Stomach (tissue), 9 donors: ENCODE measurements around the gene FAM20C. TPM values are rescaled to one million over a fixed set of nuclear protein-coding genes. Genes with fewer than 3 reads are reported as not detected.

Experiments used
- DNase-seq, 2 donors: peaks; one replicate each; pipeline versions ENCODE4 v3.0.0 to v3.0.0-alpha.2; 2013 to 2019
- H3K27ac ChIP-seq, 5 donors: fragments of 200-600 bp in 4 of 5; sonication (generic) in 4 of 5; one replicate each; pipeline ENCODE4 v1.5.1; 2013 to 2019; ENCODE audit warnings: mild to moderate bottlenecking in 1 of 5, moderate library complexity in 1 of 5
- H3K27me3 ChIP-seq, 3 donors: fragments of 200-600 bp; sonication (generic); one replicate each; pipeline ENCODE4 v1.5.1; 2017 to 2019; ENCODE audit warnings: mixed run types in 1 of 3
- H3K36me3 ChIP-seq, 4 donors: fragments of 200-600 bp; sonication (generic); 1 replicate in 3 of 4; 2 replicates in 1 of 4; pipeline ENCODE4 v1.5.1; 2016 to 2019
- H3K4me1 ChIP-seq, 4 donors: fragments of 200-600 bp; sonication (generic); one replicate each; pipeline ENCODE4 v1.5.1; 2016 to 2019
- H3K4me3 ChIP-seq, 4 donors: fragments of 200-600 bp; sonication (generic) in 3 of 4; one replicate each; pipeline ENCODE4 v1.5.1; 2016 to 2019; ENCODE audit warnings: mild to moderate bottlenecking in 1 of 4
- H3K9me3 ChIP-seq, 4 donors: fragments of 200-600 bp; sonication (generic); one replicate each; pipeline ENCODE4 v1.5.1; 2016 to 2019
- CTCF ChIP-seq, 7 experiments: fragments of 450-650 bp in 4 of 7; fragments of 200-600 bp in 3 of 7; sonication (generic) in 3 of 7; IDR thresholded peaks; one replicate each; pipeline ENCODE4 v1.5.1; 2016 to 2019; ENCODE audit warnings: antibody characterized with exemption in 7 of 7, control low read depth in 2 of 7, mild to moderate bottlenecking in 1 of 7
- EP300 ChIP-seq: sonication (generic); formaldehyde crosslinking; IDR thresholded peaks from one replicate; pipeline ENCODE4 v1.6.1; 2017; ENCODE audit warnings: antibody characterized with exemption
- POLR2A ChIP-seq, 4 donors: fragments of 450-650 bp; IDR thresholded peaks; one replicate each; pipeline ENCODE4 v1.6.1; 2016; ENCODE audit warnings: antibody characterized with exemption in 4 of 4, control low read depth in 2 of 4, mild to moderate bottlenecking in 1 of 4, moderate library complexity in 1 of 4
- POLR2AphosphoS5 ChIP-seq, 3 donors: sonication (generic); formaldehyde crosslinking; IDR thresholded peaks; one replicate each; pipeline ENCODE4 v1.6.1; 2016; ENCODE audit warnings: antibody characterized with exemption in 3 of 3
- WGBS, 5 donors: extraction: QIAGEN DNeasy Blood & Tissue Kit in 3 of 5; methylation state at CpG; one replicate each; pipeline versions ENCODE4 v1.1.5 to v1.1.7; 2013 to 2018; 5-methylcytosine and 5-hydroxymethylcytosine counted together
- intact Hi-C: fragments of 100-400 bp; cut with DNase I; formaldehyde crosslinking; loops from one replicate; pipeline ENCODE4 v1.15.1; 2023; ENCODE audit warnings: low total_unique reads
- polyA plus RNA-seq, 3 donors: library from polyadenylated mRNA; stranded (reverse); fragments of 200-250 nt; gene quantifications; one replicate each; pipeline ENCODE4 v1.2.3, GENCODE V29; 2013
- total RNA-seq, 5 donors: library from RNA; depleted of rRNA; stranded (reverse); fragments of >200 nt; gene quantifications; one replicate each; pipeline versions ENCODE4 v1.1.0 to v1.2.3, GENCODE V29; 2014 to 2016
- donor health status: healthy with polysubstance abuse.
- donor health status: Bipolar disorder and iron deficiency.
- donor health status: healthy.

Gene FAM20C
- total and polyA plus RNA-seq, 8 donors: 19.1 to 89.8 (median 34.5) TPM

- H3K27me3 ChIP-seq: peaks cover 0 to 15% (median 0%) of the 10 kb centered on the region in 3 donors
- peaks cover 9 to 24% (median 19%) of the 10 kb centered on the region in 4 donors for H3K4me1 ChIP-seq
- TF ChIP-seq POLR2AphosphoS5 (IDR thresholded peaks at IDR 0.05) (no peak), EP300 (no peak), POLR2A (IDR thresholded peaks at IDR 0.05) (no peak), CTCF (IDR thresholded peaks at IDR 0.05) (no peak)
- no peak overlapping the region for H3K27ac ChIP-seq
- WGBS, 5 donors: 81 to 90% (median 85%) methylated on average over 27 to 28 of the region's 28 CpGs
- intact Hi-C loops: no loop called here
- DNase-seq: no peak
- no peaks in the 10 kb centered on the region for H3K36me3 ChIP-seq
- no peaks in the 10 kb centered on the region for H3K9me3 ChIP-seq
- no peak overlapping the region for H3K4me3 ChIP-seq
Observed at GRCh38 chr7:187227-187927, 5.0 kb upstream of the FAM20C start.

GRCh38 chr7:188174-188573, 4.2 kb upstream of the FAM20C start:
- peaks cover 9 to 24% (median 19%) of the 10 kb centered on the region in 4 donors for H3K4me1 ChIP-seq
- intact Hi-C loops: no loop called here
- no peak for DNase-seq
- TF ChIP-seq CTCF (IDR thresholded peaks at IDR 0.05) (no peak), POLR2AphosphoS5 (IDR thresholded peaks at IDR 0.05) (no peak), EP300 (no peak), POLR2A (IDR thresholded peaks at IDR 0.05) (no peak)
- H3K27ac ChIP-seq: no peak overlapping the region
- 74 to 88% (median 82%) methylated on average over 11 of the region's 11 CpGs for WGBS, 5 donors
- H3K36me3 ChIP-seq: no peaks in the 10 kb centered on the region
- no peaks in the 10 kb centered on the region for H3K9me3 ChIP-seq
- peaks cover 0 to 18% (median 0%) of the 10 kb centered on the region in 3 donors for H3K27me3 ChIP-seq
- no peak overlapping the region for H3K4me3 ChIP-seq

- no peak for DNase-seq
- peaks cover 0 to 24% (median 0%) of the 10 kb centered on the region in 3 donors for H3K27me3 ChIP-seq
- intact Hi-C loops: no loop called here
- H3K4me3 ChIP-seq: no peak overlapping the region
- TF ChIP-seq EP300 (no peak), CTCF (IDR thresholded peaks at IDR 0.05) (no peak), POLR2A (IDR thresholded peaks at IDR 0.05) (no peak), POLR2AphosphoS5 (IDR thresholded peaks at IDR 0.05) (no peak)
- WGBS, 5 donors: 72 to 77% (median 74%) methylated on average over 22 to 24 of the region's 24 CpGs
- H3K27ac ChIP-seq: no peak overlapping the region
- no peaks in the 10 kb centered on the region for H3K9me3 ChIP-seq
- H3K4me1 ChIP-seq: peaks cover 12 to 26% (median 24%) of the 10 kb centered on the region in 4 donors
- H3K36me3 ChIP-seq: no peaks in the 10 kb centered on the region
Observed at GRCh38 chr7:188727-189500, 3.5 kb upstream of the FAM20C start.

GRCh38 chr7:189719-190118, 2.7 kb upstream of the FAM20C start:
- H3K27me3 ChIP-seq: peaks cover 0 to 27% (median 0%) of the 10 kb centered on the region in 3 donors
- intact Hi-C loops: no loop called here
- no peak overlapping the region for H3K27ac ChIP-seq
- no peaks in the 10 kb centered on the region for H3K9me3 ChIP-seq
- WGBS, 5 donors: 66 to 96% (median 85%) methylated on average over 4 of the region's 4 CpGs
- DNase-seq: no peak
- no peak overlapping the region for H3K4me3 ChIP-seq
- TF ChIP-seq CTCF (IDR thresholded peaks at IDR 0.05) (no peak), EP300 (no peak), POLR2A (IDR thresholded peaks at IDR 0.05) (no peak)
- peaks cover 17 to 31% (median 29%) of the 10 kb centered on the region in 4 donors for H3K4me1 ChIP-seq
- H3K36me3 ChIP-seq: no peaks in the 10 kb centered on the region
